Sigmoid colon (tissue), 4 donors: ENCODE measurements around the gene EXOC3L1.

Experiments
- POLR2AphosphoS5 ChIP-seq, 4 donors: sonication (generic); formaldehyde crosslinking; IDR thresholded peaks; one replicate each; pipeline ENCODE4 v1.6.1; 2017; ENCODE audit warnings: antibody characterized with exemption in 4 of 4
- TF ChIP-seq, protein P1 (sequence below), 4 experiments: fragments of 450-650 bp in 3 of 4; fragments of 200-600 bp in 1 of 4; IDR thresholded peaks; one replicate each; pipeline ENCODE4 v1.5.1; 2016 to 2019; ENCODE audit warnings: antibody characterized with exemption in 4 of 4, mild to moderate bottlenecking in 3 of 4, moderate library complexity in 2 of 4

DNA sequence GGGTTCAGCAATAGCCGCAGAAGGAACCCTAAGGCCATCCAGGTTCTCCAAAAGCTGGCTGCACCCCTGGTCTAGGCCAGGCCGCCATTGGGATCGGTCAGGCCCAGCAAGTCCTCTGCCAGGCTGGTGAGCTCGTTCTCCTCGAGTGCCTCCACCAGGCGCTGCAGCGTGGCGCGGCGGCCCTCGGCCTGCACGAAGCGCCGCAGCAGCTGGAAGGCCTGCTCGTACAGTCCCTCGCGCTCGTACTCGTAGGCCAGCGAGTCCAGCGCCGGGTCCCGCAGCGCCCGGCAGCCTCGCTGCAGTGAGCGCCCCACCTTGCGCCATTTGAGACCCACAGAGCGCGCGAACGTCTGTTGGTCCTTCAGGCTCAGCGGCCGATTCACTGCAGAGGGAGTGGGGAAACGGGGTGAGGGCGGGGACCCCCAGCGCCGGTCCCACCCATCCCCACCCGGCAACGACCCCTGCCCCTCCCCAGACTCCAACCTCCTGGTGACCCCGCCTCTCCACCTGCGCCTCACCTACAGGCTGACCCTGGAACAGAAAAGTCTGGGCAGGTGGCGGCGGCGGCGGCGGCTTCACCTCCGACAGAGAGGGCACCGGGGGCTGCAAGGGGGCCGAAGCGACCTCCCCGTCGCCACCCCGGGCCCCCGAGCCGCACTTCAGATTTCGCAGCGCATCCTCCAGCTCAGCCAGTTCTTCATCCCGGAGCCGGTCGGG is 35.2 kb downstream of the EXOC3L1 start:
- TF ChIP-seq, protein P1, sequence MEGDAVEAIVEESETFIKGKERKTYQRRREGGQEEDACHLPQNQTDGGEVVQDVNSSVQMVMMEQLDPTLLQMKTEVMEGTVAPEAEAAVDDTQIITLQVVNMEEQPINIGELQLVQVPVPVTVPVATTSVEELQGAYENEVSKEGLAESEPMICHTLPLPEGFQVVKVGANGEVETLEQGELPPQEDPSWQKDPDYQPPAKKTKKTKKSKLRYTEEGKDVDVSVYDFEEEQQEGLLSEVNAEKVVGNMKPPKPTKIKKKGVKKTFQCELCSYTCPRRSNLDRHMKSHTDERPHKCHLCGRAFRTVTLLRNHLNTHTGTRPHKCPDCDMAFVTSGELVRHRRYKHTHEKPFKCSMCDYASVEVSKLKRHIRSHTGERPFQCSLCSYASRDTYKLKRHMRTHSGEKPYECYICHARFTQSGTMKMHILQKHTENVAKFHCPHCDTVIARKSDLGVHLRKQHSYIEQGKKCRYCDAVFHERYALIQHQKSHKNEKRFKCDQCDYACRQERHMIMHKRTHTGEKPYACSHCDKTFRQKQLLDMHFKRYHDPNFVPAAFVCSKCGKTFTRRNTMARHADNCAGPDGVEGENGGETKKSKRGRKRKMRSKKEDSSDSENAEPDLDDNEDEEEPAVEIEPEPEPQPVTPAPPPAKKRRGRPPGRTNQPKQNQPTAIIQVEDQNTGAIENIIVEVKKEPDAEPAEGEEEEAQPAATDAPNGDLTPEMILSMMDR (IDR thresholded peaks at IDR 0.05): no peak
- TF ChIP-seq POLR2AphosphoS5 (IDR thresholded peaks at IDR 0.05): no peak
